HS-5 (cell line): ENCODE results near the gene SAMD8.
"Not testable (repeated sequence)": the region's sequence is repeated elsewhere in the genome, so short reads cannot be mapped to it uniquely, and the experiment has no call there.

Source experiments
- DNase-seq: peaks from one replicate; pipeline ENCODE4 v3.0.0-alpha.2; 2012; ENCODE audit warnings: low read depth

Gene SAMD8

DNA sequence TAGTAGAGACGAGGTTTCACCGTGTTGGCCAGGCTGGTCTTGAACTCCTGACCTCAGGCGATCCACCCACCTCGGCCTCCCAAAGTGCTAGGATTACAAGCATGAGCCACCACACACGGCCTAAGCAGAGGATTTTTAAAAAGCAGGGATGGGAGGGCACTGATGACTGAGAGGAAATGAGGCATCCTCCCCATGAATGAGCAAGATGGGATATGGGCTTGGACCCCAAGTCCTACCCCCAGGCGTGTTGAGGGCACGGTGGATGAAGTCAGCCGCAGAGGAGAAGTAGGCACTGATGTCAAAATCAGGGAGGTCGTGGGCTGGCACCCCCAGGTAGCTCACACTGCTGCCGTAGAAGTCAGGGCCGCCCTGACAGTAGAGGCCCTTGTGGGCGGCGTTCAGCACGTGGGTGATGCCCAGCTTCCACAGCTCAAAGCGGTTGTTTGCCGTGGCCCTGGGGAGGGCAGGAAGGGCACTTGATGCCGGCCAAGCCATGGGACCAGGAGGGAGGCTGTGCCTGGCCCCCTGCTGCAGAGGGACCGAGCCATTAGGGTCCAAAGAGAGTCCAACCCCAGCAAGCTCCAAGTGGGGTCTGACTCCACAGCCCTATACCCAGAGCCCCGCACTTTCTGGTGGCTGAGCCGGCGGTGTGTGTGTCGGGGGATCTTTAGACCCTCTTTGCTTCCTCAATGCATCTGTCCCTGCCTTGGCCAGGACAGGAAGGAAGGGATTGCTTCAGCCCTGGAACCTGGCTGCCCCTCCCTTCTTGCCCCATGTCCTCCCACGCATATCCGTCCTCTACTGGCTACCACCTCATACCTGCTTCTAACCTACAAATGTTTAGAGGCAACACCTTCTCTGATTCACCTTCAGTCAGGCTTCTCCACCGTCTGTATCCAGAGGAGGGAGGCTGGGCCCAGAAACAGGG lies 3.4 kb upstream of the SAMD8 start:
- DNase-seq, result no peak

DNA sequence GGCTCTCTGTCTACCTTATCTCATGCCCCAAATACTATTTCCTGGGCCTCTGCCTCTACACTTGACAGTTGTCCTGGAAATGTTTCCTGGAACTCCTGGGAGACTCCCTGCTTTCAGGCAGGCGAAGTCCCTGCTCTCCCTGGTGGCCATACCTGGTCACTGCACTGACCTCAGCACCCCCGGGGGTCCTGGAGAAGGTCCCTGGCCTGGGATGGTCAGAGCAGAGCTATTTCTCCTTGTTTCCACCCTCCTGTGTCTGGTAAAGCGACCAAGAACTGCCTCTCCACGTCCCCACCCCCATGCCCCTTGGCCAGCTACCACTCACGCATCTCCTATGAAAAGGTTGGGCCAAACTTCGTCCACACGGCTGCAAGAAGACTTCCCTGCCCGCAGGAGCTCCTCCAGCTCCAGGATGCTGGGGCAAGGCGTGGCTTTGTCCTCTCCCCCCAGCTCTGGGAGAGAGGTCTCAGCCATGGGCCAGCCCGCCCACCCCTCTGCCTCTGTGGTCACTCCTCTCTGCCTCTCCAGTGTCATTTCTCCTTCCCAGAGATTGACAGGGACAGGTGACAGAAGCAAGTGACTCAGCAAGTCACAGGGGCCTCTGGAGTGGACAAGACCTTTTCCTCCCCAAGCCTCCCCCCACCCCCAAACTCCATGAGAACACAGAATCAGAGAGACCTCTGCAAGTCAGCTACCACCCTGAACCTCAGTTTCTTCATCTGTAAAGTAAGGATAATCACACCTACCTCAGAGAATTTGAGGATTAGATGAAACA lies 2.6 kb upstream of the SAMD8 start:
- DNase-seq, result no peak

DNA sequence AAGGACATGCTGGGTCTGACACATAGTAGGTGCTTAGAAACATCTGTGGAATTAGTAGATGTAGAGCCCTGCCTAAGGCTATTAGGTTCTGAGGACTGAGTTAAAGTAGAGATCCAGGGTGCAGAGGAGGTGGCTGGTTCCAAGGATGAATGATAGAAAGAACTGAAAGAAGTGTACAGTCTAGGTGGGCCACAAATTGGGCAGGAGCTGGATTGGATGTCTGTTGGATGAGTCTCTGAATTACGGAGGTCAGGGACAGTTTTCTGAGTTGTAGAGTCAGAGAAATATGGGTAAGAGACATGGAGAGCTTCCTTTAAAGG lies 2.0 kb upstream of the SAMD8 start:
- no peak for DNase-seq

DNA sequence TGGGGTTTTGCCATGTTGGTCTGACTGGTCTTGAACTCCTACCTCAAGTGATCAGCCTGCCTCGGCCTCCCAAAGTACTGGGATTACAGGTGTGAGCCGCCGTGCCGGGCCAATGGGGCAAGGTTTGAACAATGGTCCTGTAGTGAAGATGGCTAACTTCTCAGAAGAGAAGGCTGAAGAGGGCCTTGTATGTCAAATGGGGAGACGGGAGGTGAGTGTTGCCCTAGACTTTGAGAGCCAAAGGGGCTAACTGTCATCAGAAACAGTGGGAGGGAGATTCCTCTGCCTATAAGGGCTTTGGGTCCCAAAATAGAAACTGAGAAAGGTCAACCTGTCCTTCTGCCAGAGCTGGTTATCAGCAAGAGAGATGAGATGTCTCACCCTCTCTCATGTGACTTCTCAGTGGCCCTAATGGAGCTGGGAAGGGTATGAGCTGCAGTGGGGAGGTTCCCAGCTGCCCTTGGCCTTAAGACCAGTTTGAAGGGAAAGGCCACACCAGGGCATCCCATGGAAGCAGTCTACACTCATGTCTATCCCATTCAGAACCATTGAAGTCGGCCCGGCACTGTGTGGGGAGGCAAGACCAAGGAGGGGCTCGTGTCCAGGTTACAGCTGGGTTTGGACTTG lies 1.3 kb upstream of the SAMD8 start:
- no peak for DNase-seq

DNA sequence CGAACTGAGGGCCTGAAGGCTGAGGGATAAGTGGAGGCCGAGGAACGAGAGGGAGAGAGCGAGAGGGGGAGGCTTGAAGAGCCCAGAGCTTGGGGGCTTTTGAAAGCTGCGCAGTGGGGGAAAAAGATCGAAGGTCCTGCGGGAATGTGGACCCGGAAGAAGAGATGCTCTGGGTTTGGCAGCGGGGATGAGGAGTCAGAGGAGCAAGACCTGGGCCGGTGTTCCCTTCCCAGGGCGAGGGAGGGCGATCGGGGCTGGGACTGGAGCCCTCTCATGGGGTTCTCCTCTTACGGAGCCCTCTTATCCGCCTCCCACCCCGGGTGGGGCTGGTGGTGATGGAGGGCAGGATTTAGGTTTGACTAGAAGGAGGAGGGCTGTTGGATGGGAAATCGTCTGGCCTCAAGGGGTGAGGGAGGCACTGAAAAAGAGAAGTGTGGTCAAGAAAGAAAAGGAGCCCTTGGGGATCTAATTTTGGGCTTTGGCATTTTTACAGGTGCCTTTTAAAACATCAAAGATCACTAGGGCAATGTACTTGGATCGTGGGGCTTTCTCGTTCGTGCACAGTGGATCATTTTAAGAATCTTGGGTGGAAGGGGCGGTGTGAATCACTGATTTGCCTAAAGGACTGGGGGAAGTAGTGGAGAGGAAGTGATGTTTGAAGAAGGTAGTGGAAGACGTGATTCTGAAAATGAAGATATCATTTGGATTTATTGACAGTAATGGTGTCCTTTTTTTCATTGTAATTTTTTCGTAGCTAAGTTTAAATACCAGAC lies 637 bp downstream of the SAMD8 start:
- DNase-seq, result peak; percentile 28

DNA sequence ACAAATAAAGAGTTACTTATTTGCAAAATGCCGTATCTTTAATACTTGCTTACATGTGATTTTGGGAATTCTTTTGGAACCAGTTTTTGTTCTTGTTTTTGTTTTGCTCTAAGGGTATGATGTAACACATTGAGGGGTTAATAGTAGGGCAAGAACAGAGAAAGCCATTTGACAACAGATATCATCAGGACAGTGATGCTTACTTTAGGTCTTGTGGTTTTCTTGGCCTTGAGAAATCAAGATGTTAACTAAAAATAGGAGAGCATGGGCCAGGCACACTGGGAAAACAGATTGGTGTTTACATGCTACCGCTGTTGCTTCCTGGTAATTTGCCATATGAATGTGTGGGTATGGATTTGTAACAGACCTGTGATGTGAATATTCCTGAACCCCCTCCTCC lies 3.7 kb downstream of the SAMD8 start:
- no peak for DNase-seq

DNA sequence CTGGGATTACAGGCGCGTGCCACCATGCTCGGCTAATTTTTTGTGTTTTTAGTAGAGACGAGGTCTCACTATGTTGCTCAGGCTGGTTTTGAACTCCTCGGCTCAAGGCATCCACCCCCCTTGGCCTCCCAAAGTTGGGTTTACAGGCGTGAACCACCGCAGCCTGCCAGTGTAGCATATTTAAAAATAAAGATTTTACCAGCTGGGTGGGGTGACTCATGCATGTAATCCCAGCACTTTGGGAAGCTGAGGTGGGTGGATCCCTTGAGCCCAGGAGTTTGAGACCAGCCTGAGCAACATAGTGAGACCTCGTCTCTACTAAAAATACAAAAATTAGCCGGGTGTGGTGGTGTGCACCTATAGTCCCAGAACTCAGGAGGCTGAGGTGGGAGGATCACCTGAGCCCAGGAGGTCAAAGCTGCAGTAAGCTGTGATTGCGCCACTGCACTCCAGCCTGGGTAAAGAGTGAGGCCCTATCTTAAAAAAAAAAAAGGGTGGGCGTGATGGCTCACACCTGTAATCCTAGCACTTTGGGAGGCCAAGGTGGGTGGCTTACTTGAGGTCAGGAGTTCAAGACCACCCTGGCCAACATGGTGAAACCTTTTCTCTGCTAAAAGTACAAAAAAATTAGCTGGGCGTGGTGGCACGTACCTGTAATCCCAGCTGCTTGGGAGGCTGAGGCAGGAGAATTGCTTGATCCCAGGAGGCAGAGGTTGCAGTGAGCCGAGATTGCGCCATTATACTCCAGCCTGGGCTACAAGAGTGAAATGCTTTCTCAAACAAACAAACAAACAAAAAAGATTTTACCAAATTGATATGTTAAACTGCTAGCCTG lies 5.7 kb downstream of the SAMD8 start:
- not testable (repeated sequence) for DNase-seq

DNA sequence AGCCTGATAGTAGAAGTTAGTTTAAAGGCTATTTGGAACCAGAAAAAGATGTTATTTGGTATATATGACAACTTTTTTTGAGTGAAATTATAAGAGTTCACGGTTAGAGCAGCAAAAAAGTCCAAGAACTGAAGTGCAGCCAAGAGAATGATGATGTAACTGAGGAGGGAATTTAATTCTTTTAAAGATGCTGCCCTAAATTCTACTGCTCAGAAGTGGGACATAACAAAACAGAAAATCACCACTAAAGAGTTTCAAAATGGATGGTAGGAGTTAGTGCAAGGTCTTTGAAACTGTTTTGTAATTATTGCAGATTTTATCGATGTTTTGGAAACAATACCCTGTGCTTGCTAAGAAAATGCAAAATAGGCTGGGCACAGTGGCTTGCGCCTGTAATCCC lies 6.5 kb downstream of the SAMD8 start:
- DNase-seq, result no peak

DNA sequence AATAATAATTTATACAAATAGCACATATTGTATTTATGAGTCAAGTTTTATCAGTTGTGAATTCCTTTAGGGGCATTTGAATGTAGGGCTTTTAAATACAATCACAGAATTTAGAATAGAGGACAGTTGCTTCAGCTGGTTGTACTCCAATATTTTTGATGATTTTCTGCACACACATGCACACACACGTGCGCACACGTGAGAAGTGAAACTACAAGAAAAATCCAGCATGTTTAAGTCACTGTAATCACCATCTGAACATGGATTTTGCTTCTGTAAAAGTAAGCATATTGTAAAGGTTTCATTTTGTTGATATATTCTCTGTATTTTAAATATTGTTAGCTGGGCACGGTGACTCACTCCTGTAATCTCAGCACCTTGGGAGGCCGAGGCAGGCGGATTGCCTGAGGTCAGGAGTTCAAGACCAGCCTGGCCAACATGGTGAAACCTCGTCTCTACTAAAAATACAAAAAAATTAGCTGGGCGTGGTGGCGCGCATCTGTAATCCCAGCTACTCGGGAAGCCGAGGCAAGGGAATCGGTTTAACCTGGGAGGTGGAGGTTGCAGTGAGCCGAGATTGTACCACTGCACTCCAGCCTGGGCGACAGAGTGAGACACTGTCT lies 8.1 kb downstream of the SAMD8 start:
- not testable (repeated sequence) for DNase-seq

DNA sequence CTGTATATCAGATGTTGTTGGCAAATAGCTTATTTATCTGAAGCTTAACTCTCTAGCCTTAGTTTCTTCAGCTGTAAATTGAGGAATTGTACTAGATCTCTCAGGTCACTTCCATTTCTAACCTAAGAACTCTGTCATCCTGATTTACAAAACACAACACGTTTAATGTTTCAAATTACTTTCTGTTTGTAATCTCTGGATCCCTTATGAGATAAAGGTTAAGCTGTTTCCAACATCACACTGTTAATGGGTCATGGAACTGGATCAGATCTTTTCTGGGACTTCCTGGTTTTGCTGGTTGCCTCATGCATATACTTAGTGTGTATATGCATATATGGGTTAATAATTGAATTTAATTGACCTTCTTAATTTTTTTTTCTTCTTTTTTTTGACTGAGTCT lies 9.9 kb downstream of the SAMD8 start:
- DNase-seq, result no peak

DNA sequence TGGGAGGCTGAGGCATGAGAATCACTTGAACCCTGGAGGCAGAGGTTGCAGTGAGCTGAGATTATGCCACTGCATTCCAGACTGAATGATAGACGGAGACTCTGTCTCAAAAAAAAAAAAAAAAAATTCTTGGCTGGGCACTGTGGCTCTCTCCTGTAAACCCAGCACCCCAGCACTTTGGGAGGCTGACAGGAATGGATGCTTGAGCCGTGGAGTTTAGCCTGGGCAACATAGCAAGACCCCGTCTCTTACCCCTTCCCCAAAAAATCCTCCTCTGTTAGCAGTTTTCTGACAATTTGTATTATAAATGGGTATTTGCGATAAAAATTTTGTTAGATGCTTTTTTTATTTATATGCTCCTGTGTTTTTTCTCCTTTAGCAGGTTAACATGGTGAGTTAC lies 11.0 kb downstream of the SAMD8 start:
- no peak for DNase-seq

DNA sequence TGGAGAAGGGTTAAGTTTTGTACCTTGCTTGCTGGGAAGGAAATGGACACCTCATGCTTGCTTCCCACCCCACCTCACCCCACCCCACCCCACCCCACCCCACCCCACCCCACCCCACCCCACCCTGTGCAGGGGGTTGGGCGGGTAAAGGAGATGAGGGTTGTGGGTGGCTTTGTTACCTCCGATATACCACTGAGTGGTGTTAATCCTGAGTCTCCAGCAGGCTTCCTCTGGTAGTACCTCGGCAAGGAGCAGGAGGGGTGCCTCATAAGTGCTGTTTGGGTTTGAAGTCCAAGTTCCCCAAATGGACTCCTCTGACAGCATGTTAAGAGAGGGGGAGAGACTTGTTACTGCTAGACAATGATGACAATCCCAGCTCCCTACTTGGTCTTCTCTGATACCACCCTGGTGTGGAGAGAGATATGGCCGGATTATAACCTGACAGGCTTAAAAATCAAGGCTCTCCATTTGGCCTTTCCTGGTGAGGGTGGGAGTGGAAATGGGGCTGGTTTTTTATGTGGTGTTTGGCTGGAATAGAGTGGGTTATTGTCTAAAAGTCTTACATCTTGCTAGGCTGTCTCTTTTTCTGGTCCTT lies 11.7 kb downstream of the SAMD8 start:
- DNase-seq, result no peak

DNA sequence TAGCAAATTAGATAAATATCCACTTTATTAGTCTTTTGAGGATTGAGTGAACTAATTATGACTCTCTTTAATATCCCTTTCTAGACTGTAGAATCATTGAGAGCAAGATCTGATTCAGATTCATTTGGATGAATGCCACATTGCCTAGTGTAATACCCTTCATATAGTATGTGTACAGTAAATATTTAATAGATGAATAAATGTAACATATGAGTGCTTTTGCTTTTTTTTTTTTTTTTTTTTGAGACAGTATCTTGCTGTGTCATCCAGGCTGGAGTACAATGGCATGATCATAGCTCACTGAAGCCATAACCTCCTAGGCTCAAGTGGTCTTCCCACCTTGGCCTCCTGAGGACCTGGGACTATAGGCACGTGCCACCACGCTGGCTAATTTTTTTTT lies 14.8 kb downstream of the SAMD8 start:
- peak; percentile 34 for DNase-seq

DNA sequence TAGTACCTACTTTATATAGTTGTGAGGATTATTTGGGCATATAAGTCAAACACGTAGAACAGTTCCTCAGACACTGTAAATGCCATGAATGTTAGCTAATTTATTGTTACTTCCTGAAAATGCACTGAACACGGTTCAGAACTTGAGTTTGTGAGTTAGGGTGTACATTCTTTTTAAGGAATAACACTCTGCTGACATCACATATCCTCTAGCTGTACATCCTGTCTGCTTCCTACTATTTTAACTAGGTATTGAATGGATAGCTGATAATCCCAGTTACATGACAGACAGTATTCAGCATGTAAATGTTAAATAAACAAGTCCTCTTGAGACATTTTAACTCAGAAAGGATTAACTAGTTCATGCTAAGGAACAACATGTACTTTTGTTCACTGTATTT lies 16.0 kb downstream of the SAMD8 start:
- DNase-seq, result no peak

DNA sequence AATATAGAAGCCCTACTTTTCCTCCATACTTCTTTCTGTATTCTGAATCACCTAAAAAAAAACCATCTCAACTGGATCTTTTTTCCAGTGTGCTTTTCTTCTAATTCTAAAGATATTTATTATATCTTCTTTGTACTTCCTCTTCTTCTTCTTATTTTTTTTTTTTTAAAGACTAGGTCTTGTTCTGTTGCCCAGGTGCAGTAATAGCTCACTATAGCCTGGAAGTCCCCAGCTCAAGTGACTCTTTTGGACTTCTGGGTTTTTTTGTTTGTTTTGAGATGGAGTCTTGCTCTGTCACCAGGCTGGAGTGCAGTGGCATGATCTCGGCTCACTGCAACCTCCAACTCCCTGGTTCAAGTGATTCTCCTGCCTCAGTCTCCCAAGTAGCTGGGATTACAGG lies 17.5 kb downstream of the SAMD8 start:
- not testable (repeated sequence) for DNase-seq

DNA sequence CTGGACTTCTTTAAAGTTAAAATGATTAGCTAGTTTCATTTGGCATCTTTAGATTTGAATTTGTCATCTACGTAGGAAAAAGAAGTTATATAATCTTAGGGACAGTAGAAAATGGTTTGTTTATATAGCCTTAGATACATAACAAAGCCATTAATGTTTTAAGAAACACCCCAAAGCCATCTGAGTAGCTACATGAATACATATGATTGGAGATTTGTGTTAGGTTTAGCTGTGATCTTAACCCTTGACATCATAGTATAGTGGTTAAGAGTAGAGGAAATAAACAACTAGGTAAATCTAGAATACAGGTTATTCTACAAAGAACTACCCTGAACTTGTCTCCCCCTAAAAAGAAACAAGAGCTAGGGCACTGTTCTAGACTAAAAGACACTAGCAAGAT lies 18.1 kb downstream of the SAMD8 start:
- DNase-seq, result no peak

DNA sequence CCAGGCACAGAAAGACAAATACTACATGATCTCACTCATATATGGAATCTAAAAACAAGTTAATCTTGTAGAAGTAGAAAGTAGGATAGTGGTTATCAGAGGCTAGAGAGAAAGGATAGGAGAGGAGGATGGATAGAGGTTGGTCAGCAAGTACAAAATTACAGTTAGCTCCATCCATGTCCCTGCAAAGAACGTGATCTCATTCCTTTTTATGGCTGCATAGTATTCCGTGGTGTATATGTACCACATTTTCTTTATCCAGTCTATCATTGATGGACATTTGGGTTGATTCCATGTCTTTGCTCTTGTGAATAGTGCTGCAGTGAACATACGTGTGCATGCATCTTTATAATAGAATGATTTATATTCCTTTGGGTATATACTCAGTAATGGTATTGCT lies 22.2 kb downstream of the SAMD8 start:
- not testable (repeated sequence) for DNase-seq

DNA sequence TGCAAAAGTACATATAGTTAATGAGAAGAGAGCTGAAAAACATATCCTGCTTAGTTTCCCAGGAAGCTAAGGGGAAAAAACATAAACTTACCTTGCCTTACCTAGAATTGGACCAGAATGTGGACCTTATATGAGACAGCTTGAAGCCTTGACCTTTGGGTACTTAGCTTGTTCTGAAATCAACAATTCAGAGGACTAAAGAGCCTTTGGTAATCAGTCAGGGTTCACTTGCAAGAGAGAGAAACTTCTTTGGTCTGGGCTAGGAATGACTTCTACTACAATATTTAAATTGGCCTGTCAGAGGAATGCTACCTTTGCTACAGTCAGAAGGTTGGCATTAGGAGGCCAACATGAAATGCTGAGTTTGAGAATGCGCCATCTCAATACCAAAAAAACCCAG lies 24.9 kb downstream of the SAMD8 start:
- no peak for DNase-seq

DNA sequence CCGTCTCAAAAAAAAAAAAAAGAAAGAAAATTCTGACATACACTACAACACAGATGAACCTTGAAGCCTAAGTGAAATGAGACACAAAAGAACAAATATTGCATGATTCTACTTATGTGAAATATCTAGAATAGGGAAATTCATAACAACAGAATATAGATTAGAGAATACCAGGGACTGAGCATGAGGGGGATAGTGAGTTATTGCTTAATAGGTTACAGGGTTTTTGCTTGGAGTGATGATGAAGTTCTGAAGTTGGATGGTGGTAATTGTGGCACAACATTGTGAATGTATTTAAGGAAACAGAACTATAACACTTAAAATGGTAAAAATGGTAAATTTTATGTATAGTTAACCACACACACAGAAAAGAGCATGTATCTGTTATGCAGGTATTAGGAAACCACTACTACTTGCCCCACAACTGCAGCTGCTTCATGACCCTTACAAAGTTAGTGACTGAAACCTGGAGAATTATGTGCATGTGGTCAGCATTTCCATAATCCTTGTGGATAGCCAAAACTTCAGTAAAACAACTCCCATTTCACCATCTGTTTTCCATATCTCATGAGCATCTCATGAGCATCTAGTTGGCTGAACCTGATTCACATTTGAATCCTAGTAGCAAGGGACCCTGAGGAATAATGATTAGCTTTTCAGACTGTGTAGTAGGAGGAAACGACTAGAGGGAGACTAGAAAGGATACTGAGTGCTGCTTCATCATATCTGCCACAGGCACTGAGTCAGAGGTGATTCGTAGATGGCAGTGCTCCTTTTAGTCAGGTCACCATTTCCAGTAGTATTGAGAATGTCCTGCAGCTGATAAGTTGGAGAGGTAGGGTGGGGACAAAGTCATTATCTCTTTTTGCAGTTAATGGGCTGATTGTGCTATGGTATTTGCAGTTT lies 26.3 kb downstream of the SAMD8 start:
- DNase-seq, result peak; percentile 38
